NT2/D1 (cell line): ENCODE data around the gene IFI44L.

ENCODE experiments used
- DNase-seq: peaks from one replicate; pipeline ENCODE4 v3.0.0-alpha.2; 2011; ENCODE audit warnings: low read depth, low spot score
- H3K27me3 ChIP-seq: 2 replicates; pipeline ENCODE4 v1.6.0; 2011; ENCODE audit warnings: mild to moderate bottlenecking; ENCODE audit not compliant: insufficient read length, insufficient read depth
- H3K36me3 ChIP-seq: 2 replicates; pipeline ENCODE4 v1.6.1; 2011; ENCODE audit warnings: mild to moderate bottlenecking, low read length, mixed read lengths; ENCODE audit not compliant: insufficient read depth, insufficient read length
- H3K4me1 ChIP-seq: 2 replicates; pipeline ENCODE4 v1.5.1; 2011; ENCODE audit not compliant: insufficient read depth, insufficient read length
- H3K4me3 ChIP-seq: 2 replicates; pipeline ENCODE4 v1.5.1; 2011; ENCODE audit warnings: low read depth; ENCODE audit not compliant: insufficient read length
- H3K9ac ChIP-seq: 2 replicates; pipeline ENCODE4 v1.6.0; 2011; ENCODE audit warnings: low read depth; ENCODE audit not compliant: insufficient read length
- H3K9me3 ChIP-seq: 2 replicates; pipeline ENCODE4 v1.5.1; 2011; ENCODE audit warnings: mild to moderate bottlenecking, low read length; ENCODE audit not compliant: insufficient read depth
- SUZ12 ChIP-seq: IDR thresholded peaks from 2 replicates; pipeline ENCODE4 v1.6.1; 2011; ENCODE audit not compliant: insufficient read length, insufficient read depth; ENCODE audit errors: extremely low read depth
- YY1 ChIP-seq: IDR thresholded peaks from 2 replicates; pipeline ENCODE4 v1.6.1; 2011; ENCODE audit not compliant: insufficient read length, insufficient read depth
- ZNF274 ChIP-seq: IDR thresholded peaks from 2 replicates; pipeline ENCODE4 v1.6.1; 2011; ENCODE audit warnings: mild to moderate bottlenecking, low read depth, low read length

IFI44L gene

DNA sequence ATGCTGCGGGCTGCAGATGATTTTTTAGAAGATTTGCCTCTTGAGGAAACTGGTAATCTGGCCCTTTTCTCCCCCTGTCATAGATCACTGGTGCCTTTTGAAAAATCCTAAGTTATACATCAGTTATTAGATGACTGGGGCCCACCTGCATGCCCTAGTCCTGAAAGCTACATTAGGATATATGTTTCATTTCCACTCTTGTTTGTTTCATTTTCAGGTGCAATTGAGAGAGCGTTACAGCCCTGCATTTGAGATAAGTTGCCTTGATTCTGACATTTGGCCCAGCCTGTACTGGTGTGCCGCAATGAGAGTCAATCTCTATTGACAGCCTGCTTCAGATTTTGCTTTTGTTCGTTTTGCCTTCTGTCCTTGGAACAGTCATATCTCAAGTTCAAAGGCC, 21.3 kb downstream of the IFI44L start:
- Histone ChIP-seq H3K4me3 (no peak overlapping the region), H3K4me1 (no peaks in the 10 kb centered on the region), H3K27me3 (no peaks in the 10 kb centered on the region), H3K9ac (no peak overlapping the region), H3K9me3 (0 out of 2 replicates have a peak, but pooled peaks cover under 1% of the 10 kb centered on the region), H3K36me3 (no peaks in the 10 kb centered on the region)
- DNase-seq, result no peak
- TF ChIP-seq YY1 (no peak), SUZ12 (no peak), ZNF274 (no peak)

DNA sequence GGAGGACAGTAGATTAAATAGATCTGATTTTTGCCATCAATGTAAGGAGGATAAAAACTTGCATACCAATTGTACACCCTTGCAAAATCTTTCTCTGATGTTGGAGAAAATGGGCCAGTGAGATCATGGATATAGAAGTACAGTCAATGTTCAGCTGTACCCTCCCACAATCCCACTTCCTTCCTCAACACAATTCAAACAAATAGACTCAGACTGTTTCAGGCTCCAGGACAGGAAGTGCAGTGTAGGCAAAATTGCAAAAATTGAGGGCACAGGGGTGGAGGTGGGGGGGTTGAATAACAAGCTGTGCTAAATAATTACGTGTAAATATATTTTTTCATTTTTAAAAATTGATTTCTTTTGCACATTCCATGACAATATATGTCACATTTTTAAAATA, 25.5 kb downstream of the IFI44L start:
- TF ChIP-seq YY1 (no peak), ZNF274 (no peak), SUZ12 (no peak)
- Histone ChIP-seq H3K36me3 (no peaks in the 10 kb centered on the region), H3K9ac (no peak overlapping the region), H3K27me3 (no peaks in the 10 kb centered on the region), H3K4me3 (no peak overlapping the region), H3K4me1 (no peaks in the 10 kb centered on the region), H3K9me3 (peaks cover 17% of the 10 kb centered on the region)
- no peak for DNase-seq

DNA sequence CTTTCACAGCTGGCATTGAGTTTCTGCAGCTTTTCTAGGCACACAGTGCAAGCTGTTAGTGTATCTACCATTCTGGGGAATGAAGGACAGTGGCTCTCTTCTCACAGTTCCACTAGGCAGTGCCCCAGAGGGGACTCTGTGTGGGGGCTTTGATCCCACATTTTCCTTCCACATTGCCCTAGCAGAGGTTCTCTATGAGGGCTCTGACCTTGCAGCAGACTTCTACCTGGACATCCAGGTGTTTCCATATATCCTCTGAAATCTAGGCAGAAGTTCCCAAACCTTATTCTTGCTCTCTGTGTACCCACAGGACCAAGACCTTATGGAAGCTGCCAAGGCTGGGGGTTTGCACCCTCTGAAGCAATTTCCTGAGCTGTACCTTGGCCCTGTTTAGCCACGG, 27.0 kb downstream of the IFI44L start:
- H3K36me3 ChIP-seq, result no peaks in the 10 kb centered on the region

DNA sequence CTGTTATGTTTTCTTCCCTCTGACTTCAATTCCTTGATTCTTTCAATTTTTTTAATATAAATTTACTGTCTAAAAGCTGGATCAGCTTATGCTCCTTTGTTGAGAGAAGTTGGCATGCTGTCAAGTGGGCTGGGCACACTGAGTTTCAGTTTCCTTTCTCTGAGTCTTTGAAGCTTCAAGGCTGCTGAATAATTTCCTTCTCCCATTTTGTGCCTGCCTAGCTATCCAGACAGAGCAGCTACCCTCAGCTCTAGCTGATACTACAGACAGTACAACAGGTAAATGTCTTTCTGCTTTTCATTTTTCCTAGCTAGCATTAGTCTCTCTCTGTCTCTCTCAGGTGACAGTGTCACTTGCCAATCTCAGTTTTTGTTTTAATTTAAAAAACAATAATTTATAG, 29.4 kb downstream of the IFI44L start, which contains the start of gene IFI44:
Gene IFI44, plus strand, starts transcription at position 204 of the 400 bp plus-strand sequence. CDS start 365 bp downstream, outside the sequence.
- Histone ChIP-seq H3K36me3 (no peaks in the 10 kb centered on the region), H3K9me3 (peaks cover 17% of the 10 kb centered on the region), H3K27me3 (no peaks in the 10 kb centered on the region), H3K9ac (no peak within 1 kb of the TSS), H3K4me3 (no peak within 1 kb of the TSS), H3K4me1 (no peaks in the 10 kb centered on the region)
- TF ChIP-seq ZNF274 (no peak), YY1 (no peak), SUZ12 (no peak)
- DNase-seq, result no peak

More for the DNA sequence above, 27.0 kb downstream of the IFI44L start:
- Histone ChIP-seq H3K4me3 (no peak overlapping the region), H3K9ac (no peak overlapping the region), H3K4me1 (no peaks in the 10 kb centered on the region), H3K9me3 (peaks cover 17% of the 10 kb centered on the region), H3K27me3 (no peaks in the 10 kb centered on the region)
- DNase-seq, result no peak
- no peak for TF ChIP-seq YY1
- TF ChIP-seq SUZ12, result no peak
- no peak for TF ChIP-seq ZNF274

DNA sequence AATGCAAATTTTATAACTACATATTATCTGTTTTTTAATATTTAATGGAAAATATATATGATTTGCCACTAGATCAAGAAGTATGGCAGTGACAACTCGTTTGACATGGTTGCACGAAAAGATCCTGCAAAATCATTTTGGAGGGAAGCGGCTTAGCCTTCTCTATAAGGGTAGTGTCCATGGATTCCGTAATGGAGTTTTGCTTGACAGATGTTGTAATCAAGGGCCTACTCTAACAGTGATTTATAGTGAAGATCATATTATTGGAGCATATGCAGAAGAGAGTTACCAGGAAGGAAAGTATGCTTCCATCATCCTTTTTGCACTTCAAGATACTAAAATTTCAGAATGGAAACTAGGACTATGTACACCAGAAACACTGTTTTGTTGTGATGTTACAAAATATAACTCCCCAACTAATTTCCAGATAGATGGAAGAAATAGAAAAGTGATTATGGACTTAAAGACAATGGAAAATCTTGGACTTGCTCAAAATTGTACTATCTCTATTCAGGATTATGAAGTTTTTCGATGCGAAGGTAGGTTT, 29.9 kb downstream of the IFI44L start:
- H3K9ac ChIP-seq, result no peak overlapping the region

DNA sequence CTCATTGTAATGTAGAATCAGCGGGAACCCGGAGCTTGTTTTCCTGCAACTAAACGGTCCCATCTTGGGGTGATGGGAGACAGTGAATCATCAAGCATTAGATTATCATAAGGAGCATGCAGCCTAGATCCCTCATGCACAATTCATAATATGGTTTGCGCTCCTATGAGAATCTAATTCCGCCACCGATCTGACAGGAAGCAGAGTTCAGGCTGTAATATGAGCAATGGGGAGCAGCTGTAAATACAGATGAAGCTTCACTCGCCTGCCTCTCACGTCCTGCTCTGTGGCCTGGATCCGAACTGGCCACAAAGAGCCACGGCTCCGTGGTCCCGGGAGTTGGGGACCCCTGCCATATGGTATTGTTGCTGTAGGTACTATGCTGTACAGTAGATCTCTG, 31.0 kb downstream of the IFI44L start:
- H3K27me3 ChIP-seq, result no peaks in the 10 kb centered on the region

More for the DNA sequence above, 29.9 kb downstream of the IFI44L start:
- no peaks in the 10 kb centered on the region for H3K4me1 ChIP-seq
- H3K9me3 ChIP-seq, result peaks cover 17% of the 10 kb centered on the region
- no peaks in the 10 kb centered on the region for H3K27me3 ChIP-seq
- H3K4me3 ChIP-seq, result no peak overlapping the region
- no peak for DNase-seq
- H3K36me3 ChIP-seq, result no peaks in the 10 kb centered on the region
- no peak for TF ChIP-seq SUZ12
- TF ChIP-seq ZNF274, result no peak
- TF ChIP-seq YY1, result no peak

DNA sequence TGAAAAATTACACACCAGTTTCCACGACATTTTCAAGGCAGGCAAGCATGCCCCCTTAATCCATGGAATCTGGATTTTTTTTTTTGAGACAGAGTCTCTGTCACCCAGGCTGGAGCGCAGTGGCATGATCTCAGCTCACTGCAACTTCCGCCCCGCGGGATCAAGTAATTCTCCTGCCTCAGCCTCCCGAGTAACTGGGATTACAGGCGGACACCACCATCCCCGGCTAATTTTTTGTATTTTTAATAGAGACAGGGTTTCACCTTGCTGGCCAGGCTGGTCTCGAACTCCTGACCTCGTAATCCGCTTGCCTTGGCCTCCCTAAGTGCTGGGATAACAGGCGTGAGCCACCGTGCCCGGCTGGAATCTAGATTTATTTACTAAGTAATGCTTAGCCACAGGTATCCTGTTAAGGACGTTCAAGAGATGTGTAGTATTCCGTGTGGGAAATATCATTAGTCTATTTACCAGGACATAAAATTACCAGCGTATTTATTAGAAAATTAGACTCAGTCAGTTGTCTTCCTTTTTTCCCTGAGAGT, 31.8 kb downstream of the IFI44L start:
- Histone ChIP-seq H3K27me3 (no peaks in the 10 kb centered on the region), H3K9ac (no peak overlapping the region), H3K4me3 (no peak overlapping the region), H3K36me3 (no peaks in the 10 kb centered on the region), H3K4me1 (no peaks in the 10 kb centered on the region), H3K9me3 (peaks cover 11% of the 10 kb centered on the region)
- no peak for DNase-seq
- TF ChIP-seq ZNF274, result no peak
- TF ChIP-seq YY1, result no peak
- no peak for TF ChIP-seq SUZ12

More for the DNA sequence above, 31.0 kb downstream of the IFI44L start:
- no peak for DNase-seq
- H3K9me3 ChIP-seq, result peaks cover 17% of the 10 kb centered on the region
- no peak overlapping the region for H3K9ac ChIP-seq
- TF ChIP-seq ZNF274, result no peak
- TF ChIP-seq SUZ12, result no peak
- TF ChIP-seq YY1, result no peak
- H3K4me3 ChIP-seq, result no peak overlapping the region
- no peaks in the 10 kb centered on the region for H3K36me3 ChIP-seq
- H3K4me1 ChIP-seq, result no peaks in the 10 kb centered on the region

DNA sequence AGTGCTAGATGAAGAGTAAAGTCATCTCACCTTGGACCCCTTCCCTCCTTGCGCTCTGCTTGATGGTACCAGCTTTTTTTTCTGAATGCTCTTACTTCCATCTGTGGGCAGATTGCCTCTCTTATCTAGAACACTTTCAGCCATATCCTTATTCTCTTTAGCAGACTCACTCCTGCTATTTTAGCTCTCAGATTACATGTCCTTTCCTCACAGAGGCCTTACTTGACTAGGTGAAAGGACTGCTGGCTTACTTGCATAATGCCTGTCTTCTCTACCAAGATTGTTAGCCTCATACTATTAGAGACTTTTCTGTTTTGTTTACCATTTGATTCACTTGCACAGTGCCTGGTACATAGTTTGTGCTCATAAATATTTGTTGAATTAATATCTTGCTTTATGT, 38.7 kb downstream of the IFI44L start:
- no peak for DNase-seq
- H3K36me3 ChIP-seq, result no peaks in the 10 kb centered on the region
- no peak for TF ChIP-seq YY1
- no peak for TF ChIP-seq SUZ12
- no peak for TF ChIP-seq ZNF274

More for the DNA sequence above, 38.7 kb downstream of the IFI44L start:
- Histone ChIP-seq H3K4me1 (no peaks in the 10 kb centered on the region), H3K9me3 (no peaks in the 10 kb centered on the region), H3K4me3 (no peak overlapping the region), H3K9ac (no peak overlapping the region), H3K27me3 (no peaks in the 10 kb centered on the region)
